ENCODE measurements around the gene YIPF1. TPM values are rescaled to one million over a fixed set of nuclear protein-coding genes. Genes with fewer than 3 reads are reported as not detected.

The YIPF1 gene
- total RNA-seq, 4 donors from 2014 or later: 17.8 to 31.2 (median 24.4) TPM

GRCh38 chr1:53918343-53918742 lies 28.7 kb upstream of the YIPF1 start:
- H3K4me1 ChIP-seq: no peaks in the 10 kb centered on the region
- H3K27ac ChIP-seq: no peak overlapping the region
- WGBS, 2 donors: 72% methylated on average over 5 of the region's 5 CpGs
- H3K4me3 ChIP-seq: no peak overlapping the region
- H3K9me3 ChIP-seq: no peaks in the 10 kb centered on the region
- TF ChIP-seq, protein P1, sequence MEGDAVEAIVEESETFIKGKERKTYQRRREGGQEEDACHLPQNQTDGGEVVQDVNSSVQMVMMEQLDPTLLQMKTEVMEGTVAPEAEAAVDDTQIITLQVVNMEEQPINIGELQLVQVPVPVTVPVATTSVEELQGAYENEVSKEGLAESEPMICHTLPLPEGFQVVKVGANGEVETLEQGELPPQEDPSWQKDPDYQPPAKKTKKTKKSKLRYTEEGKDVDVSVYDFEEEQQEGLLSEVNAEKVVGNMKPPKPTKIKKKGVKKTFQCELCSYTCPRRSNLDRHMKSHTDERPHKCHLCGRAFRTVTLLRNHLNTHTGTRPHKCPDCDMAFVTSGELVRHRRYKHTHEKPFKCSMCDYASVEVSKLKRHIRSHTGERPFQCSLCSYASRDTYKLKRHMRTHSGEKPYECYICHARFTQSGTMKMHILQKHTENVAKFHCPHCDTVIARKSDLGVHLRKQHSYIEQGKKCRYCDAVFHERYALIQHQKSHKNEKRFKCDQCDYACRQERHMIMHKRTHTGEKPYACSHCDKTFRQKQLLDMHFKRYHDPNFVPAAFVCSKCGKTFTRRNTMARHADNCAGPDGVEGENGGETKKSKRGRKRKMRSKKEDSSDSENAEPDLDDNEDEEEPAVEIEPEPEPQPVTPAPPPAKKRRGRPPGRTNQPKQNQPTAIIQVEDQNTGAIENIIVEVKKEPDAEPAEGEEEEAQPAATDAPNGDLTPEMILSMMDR (IDR thresholded peaks at IDR 0.05): no peak
- TF ChIP-seq EP300 (IDR thresholded peaks at IDR 0.05): no peak
- no peak for TF ChIP-seq POLR2A (IDR thresholded peaks at IDR 0.05)
- no peaks in the 10 kb centered on the region for H3K27me3 ChIP-seq
- no peak for DNase-seq (ENCODE audit: low spot score in 2 of 2)
- H3K36me3 ChIP-seq: peaks cover 0 to 70% (median 0%) of the 10 kb centered on the region in 3 donors

- no peak for DNase-seq (ENCODE audit: low spot score in 2 of 2)
- 76 to 79% methylated on average over 5 of the region's 5 CpGs for WGBS, 2 donors
Measured at GRCh38 chr1:53913352-53914033, 23.9 kb upstream of the YIPF1 start.

GRCh38 chr1:53911442-53911841 lies 21.8 kb upstream of the YIPF1 start:
- Histone ChIP-seq H3K4me3 (no peak overlapping the region), H3K4me1 (no peaks in the 10 kb centered on the region), H3K27ac (no peak overlapping the region), H3K27me3 (no peaks in the 10 kb centered on the region), H3K9me3 (no peaks in the 10 kb centered on the region), H3K36me3 (peaks cover 0 to 32% (median 2%) of the 10 kb centered on the region in 3 donors)
- DNase-seq (ENCODE audit: low spot score in 2 of 2): no peak
- TF ChIP-seq EP300 (IDR thresholded peaks at IDR 0.05): no peak
- no peak for TF ChIP-seq POLR2A (IDR thresholded peaks at IDR 0.05)
- TF ChIP-seq, protein P1 (IDR thresholded peaks at IDR 0.05): no peak
- 92 to 99% methylated on average over 4 of the region's 4 CpGs for WGBS, 2 donors

More at GRCh38 chr1:53913352-53914033, 23.9 kb upstream of the YIPF1 start:
- H3K36me3 ChIP-seq: peaks cover 0 to 38% (median 2%) of the 10 kb centered on the region in 3 donors
- H3K27ac ChIP-seq: no peak overlapping the region
- no peaks in the 10 kb centered on the region for H3K27me3 ChIP-seq
- H3K4me1 ChIP-seq: no peaks in the 10 kb centered on the region
- no peaks in the 10 kb centered on the region for H3K9me3 ChIP-seq
- H3K4me3 ChIP-seq: no peak overlapping the region
- TF ChIP-seq, protein P1 (IDR thresholded peaks at IDR 0.05): no peak
- no peak for TF ChIP-seq POLR2A (IDR thresholded peaks at IDR 0.05)

DNA sequence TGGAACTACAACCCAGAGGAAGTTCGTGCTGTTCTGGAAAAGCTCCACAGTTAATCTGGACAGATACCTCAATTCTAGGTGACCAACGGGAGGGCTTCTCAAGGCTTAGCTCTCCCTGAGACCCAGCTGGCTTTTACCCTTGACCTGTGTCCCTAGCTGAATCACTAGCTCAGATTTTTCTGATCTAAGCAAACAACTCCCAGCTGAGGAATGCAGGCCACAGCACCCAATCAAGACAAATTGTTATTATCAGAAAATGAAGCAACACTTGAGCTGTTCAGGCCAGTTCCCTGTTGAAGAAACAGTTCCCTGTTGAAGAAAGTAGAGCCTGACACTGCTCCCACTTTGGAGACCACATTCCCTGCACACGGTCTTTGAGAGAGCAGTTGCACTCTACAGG lies 20.3 kb upstream of the YIPF1 start:
- TF ChIP-seq POLR2A (IDR thresholded peaks at IDR 0.05) (no peak), EP300 (IDR thresholded peaks at IDR 0.05) (no peak)
- TF ChIP-seq, protein P1 (IDR thresholded peaks at IDR 0.05): no peak
- no peak for DNase-seq (ENCODE audit: low spot score in 2 of 2)
- H3K4me1 ChIP-seq: no peaks in the 10 kb centered on the region
- 48 to 64% methylated on average over 3 of the region's 3 CpGs for WGBS, 2 donors
- H3K36me3 ChIP-seq: peaks cover 0 to 30% (median 2%) of the 10 kb centered on the region in 3 donors
- no peak overlapping the region for H3K4me3 ChIP-seq
- no peaks in the 10 kb centered on the region for H3K9me3 ChIP-seq
- peak overlapping the region in 2 of 4 donors; percentile 31 to 71 for H3K27ac ChIP-seq
- H3K27me3 ChIP-seq: no peaks in the 10 kb centered on the region

GRCh38 chr1:53906121-53906520 lies 16.5 kb upstream of the YIPF1 start:
- Histone ChIP-seq H3K4me1 (no peaks in the 10 kb centered on the region), H3K27me3 (no peaks in the 10 kb centered on the region), H3K36me3 (peaks cover 0 to 15% (median 0%) of the 10 kb centered on the region in 3 donors), H3K27ac (no peak overlapping the region), H3K4me3 (no peak overlapping the region), H3K9me3 (no peaks in the 10 kb centered on the region)
- WGBS, 2 donors: 91 to 93% methylated on average over 4 of the region's 4 CpGs
- no peak for DNase-seq (ENCODE audit: low spot score in 2 of 2)
- TF ChIP-seq EP300 (IDR thresholded peaks at IDR 0.05): no peak
- TF ChIP-seq, protein P1 (IDR thresholded peaks at IDR 0.05): no peak
- no peak for TF ChIP-seq POLR2A (IDR thresholded peaks at IDR 0.05)

All from tibial nerve (tissue), 4 donors.